ENCODE results near the gene FGF18. TPM values are rescaled to one million over a fixed set of nuclear protein-coding genes. Genes with fewer than 3 reads are reported as not detected.

FGF18 gene
- total RNA-seq, 1 donor from 2014 or later = 0.33 TPM

DNA sequence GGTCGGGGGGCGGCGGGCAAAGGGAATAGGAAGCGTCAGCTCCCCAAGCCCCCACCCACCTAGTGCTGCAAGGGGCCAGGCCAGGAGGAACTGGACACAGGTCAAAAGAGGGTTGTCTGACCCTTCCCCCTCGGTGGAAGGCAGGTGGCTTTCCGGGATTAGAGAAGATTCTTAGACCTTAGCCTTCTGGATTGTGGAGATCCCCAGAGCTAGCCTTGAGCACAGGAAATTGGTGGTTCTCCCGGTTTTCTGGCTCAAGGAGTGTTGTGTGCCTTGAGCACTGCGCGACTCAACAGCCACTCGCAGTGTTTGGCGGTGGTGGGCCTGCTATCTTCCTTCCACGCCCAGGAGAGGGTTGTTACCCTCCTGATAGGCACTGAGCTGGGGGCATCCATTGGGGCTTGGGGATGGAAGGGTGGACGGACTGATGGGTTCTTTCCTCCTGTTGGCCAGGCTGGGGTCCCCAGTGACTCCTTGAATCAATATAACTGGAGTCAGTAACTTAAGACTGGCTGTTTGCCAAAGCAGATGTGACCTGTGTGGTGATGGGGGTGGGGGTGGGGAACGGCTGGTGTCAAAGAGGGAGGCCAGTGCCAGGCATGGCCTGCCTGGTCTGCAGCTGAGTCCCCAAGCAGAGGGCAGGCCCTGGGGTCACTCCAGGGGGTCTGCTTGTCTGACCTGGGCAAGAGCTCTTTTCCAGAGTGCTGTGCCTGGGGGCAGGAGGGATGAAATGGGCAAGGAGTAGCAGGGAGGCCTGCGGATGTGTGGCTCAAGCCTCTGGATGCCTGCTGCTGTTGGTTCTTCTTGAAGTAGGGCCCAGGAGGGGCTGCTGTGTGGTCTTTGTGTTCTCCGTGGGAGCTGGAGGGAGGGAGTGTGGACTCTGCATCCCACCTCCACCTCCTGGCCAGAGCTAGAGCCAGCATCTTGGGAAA lies 2.1 kb downstream of the FGF18 start:
- no peaks in the 10 kb centered on the region for H3K36me3 Mint-ChIP-seq (ENCODE audit: low read depth)
- H3K4me3 Mint-ChIP-seq = no peak overlapping the region
- H3K27ac Mint-ChIP-seq = no peak overlapping the region
- peaks cover 20% of the 10 kb centered on the region for H3K27me3 Mint-ChIP-seq
- intact Hi-C loops (cut with micrococcal nuclease) = no loop called here
- H3K9me3 Mint-ChIP-seq = no peaks in the 10 kb centered on the region
- no peak for DNase-seq
- H3K4me1 Mint-ChIP-seq = peaks cover 13% of the 10 kb centered on the region

DNA sequence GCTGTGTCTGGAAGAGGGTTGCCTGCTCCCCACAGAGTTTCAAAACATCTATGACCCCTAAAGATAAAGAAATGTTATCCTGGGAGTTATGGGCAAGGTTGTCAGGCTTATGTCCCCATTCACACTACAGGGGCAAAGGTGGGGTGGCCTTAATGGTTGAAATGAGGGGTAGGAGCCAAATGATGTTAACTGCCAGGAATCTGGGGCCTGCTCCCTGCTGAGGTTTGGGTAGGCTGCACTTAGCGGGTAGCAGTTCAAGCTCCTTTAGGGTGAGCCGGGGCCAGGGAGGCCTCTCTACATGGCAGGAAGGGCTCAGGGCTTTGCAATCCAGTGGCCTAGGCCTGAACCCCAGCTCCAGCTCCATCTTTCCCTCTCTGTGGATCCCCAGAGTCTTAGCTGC lies 3.0 kb downstream of the FGF18 start:
- Mint-ChIP-seq H3K27ac (no peak overlapping the region), H3K4me3 (no peak overlapping the region), H3K36me3 (ENCODE audit: low read depth) (no peaks in the 10 kb centered on the region), H3K9me3 (no peaks in the 10 kb centered on the region), H3K27me3 (peaks cover 20% of the 10 kb centered on the region), H3K4me1 (peaks cover 11% of the 10 kb centered on the region)
- intact Hi-C loops (cut with micrococcal nuclease) = no loop called here
- no peak for DNase-seq

GRCh38 chr5:171422902-171423663 lies 3.6 kb downstream of the FGF18 start:
- H3K9me3 Mint-ChIP-seq = no peaks in the 10 kb centered on the region
- H3K4me3 Mint-ChIP-seq = no peak overlapping the region
- peaks cover 20% of the 10 kb centered on the region for H3K27me3 Mint-ChIP-seq
- intact Hi-C loops (cut with micrococcal nuclease) = no loop called here
- H3K36me3 Mint-ChIP-seq (ENCODE audit: low read depth) = no peaks in the 10 kb centered on the region
- DNase-seq = no peak
- H3K27ac Mint-ChIP-seq = no peak overlapping the region
- peaks cover 10% of the 10 kb centered on the region for H3K4me1 Mint-ChIP-seq

DNA sequence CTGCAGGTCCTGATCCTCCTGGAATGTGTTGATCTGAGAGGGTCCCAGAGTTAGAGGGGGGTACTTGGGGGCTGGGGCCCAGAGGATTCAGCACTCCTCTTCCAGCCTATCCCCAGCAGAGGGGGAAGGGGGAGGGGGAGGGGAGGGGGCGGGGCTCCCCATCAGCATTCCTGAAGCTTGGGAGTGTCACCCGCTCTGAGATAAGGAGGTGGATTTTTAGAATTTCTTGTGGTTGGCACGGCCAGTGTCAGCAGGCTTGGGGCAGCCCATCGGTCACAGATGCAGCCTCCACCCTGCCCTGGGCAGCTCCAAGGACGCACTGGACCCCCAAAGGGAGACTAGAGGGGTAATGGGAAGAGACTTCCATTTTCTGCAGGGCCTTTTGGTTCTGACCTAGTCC lies 5.3 kb downstream of the FGF18 start:
- H3K27ac Mint-ChIP-seq = no peak overlapping the region
- H3K27me3 Mint-ChIP-seq = peaks cover 17% of the 10 kb centered on the region
- DNase-seq = no peak
- H3K4me1 Mint-ChIP-seq = peaks cover 5% of the 10 kb centered on the region
- H3K36me3 Mint-ChIP-seq (ENCODE audit: low read depth) = no peaks in the 10 kb centered on the region
- intact Hi-C loops (cut with micrococcal nuclease) = no loop called here
- no peak overlapping the region for H3K4me3 Mint-ChIP-seq
- no peaks in the 10 kb centered on the region for H3K9me3 Mint-ChIP-seq

DNA sequence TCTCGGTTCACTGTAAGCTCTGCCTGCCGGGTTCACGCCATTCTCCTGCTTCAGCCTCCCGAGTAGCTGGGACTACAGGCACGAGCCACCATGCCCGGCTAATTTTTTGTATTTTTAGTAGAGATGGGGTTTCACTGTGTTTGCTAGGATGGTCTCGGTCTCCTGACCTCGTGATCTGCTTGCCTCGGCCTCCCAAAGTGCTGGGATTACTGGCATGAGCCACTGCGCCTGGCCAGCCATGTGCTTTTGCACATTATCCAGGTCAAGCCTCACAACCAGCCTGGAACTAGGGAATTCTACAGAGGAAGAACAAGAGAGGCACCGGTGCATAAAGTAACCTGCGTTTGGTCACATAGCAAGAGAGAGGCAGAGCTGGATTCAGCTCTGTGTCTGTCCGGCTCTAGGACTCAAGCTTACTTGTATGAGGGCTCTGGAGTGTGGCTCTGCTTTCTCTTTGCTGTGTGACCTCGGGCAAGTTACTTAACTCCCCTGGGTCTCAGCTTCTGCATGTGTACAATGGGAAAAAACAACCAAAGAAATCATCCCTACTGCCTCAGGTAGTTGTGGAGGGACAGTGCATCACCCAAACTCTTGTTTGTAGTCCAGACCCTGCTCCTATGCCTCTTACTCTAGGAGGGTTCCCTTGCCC lies 6.3 kb downstream of the FGF18 start:
- intact Hi-C loops (cut with micrococcal nuclease) = no loop called here
- DNase-seq = no peak
- Mint-ChIP-seq H3K36me3 (ENCODE audit: low read depth) (no peaks in the 10 kb centered on the region), H3K27me3 (peaks cover 14% of the 10 kb centered on the region), H3K4me1 (peaks cover 3% of the 10 kb centered on the region), H3K9me3 (no peaks in the 10 kb centered on the region), H3K27ac (no peak overlapping the region), H3K4me3 (no peak overlapping the region)

DNA sequence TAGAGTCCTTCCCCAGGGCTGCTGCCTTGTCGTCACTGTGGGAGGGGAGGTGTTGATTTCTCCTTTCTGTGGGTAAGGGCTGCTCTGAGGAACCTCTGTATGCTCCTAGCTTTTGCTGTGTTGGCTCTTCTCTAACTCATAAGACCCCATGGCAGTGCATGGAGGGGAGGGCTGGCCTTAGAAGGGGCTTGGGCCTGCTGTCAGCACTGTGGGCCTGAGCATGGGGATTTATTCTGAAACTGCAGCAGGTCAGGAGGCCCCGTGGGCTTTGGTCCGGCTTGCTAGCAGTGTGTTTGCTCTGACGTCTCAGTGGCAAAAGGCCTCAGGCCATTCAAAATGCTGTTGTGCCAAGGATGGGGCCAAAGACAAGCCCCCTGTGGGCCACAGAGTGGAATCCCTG lies 6.8 kb downstream of the FGF18 start:
- DNase-seq = no peak
- Mint-ChIP-seq H3K9me3 (no peaks in the 10 kb centered on the region), H3K4me1 (no peaks in the 10 kb centered on the region), H3K27me3 (peaks cover 8% of the 10 kb centered on the region), H3K36me3 (ENCODE audit: low read depth) (no peaks in the 10 kb centered on the region), H3K27ac (no peak overlapping the region), H3K4me3 (no peak overlapping the region)
- intact Hi-C loops (cut with micrococcal nuclease) = no loop called here

- no peak for DNase-seq
- H3K27me3 Mint-ChIP-seq = peaks cover 4% of the 10 kb centered on the region
Measured at GRCh38 chr5:171426680-171427079, 7.2 kb downstream of the FGF18 start.

DNA sequence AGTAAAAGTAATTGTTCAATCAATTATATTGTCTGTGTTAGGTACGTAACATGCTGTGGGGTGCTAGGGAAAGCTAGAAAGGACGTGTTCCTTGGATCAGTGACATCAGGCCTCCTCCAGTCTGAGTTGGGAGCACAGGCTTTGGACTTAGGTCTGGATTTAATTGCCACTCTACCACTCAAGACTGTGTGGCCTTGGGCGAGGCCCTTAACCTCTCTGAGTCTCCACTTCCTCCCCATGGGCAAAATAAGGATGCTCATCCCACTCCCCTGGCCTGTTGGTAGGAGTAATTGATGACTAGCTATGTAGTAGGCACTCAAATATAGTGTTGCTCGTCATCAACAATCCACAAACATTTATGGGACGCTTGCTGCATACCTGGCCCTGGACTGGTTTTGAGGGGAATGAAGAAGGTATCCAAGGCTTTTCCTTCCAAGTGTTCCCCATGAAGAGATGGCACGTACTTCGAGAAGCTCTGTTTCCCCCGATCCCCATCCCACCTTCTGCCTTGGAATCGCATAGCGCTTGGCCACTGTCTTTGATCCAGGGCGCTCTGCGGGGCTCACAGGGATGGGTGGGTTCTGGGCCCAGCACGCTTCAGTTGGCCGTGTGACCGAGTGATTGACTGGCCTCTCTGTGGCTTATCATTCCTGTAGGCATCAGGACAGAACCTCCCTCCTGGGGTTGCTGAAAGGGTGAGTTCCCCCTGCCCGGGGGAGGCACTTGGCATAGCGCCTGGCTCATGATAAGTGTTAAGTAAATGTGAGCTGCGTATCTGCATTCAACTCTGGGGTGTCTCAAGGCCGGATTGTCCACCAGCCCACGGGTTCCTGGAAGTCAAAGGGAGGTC lies 8.1 kb downstream of the FGF18 start:
- Mint-ChIP-seq H3K4me1 (no peaks in the 10 kb centered on the region), H3K9me3 (no peaks in the 10 kb centered on the region), H3K36me3 (ENCODE audit: low read depth) (no peaks in the 10 kb centered on the region)

More at GRCh38 chr5:171426680-171427079, 7.2 kb downstream of the FGF18 start:
- Mint-ChIP-seq H3K36me3 (ENCODE audit: low read depth) (no peaks in the 10 kb centered on the region), H3K27ac (no peak overlapping the region), H3K9me3 (no peaks in the 10 kb centered on the region), H3K4me1 (no peaks in the 10 kb centered on the region), H3K4me3 (no peak overlapping the region)
- intact Hi-C loops (cut with micrococcal nuclease) = no loop called here

GRCh38 chr5:171428168-171428696 lies 8.8 kb downstream of the FGF18 start:
- DNase-seq = no peak
- H3K36me3 Mint-ChIP-seq (ENCODE audit: low read depth) = no peaks in the 10 kb centered on the region
- H3K27ac Mint-ChIP-seq = no peak overlapping the region
- H3K9me3 Mint-ChIP-seq = no peaks in the 10 kb centered on the region
- no peaks in the 10 kb centered on the region for H3K4me1 Mint-ChIP-seq
- intact Hi-C loops (cut with micrococcal nuclease) = no loop called here
- no peaks in the 10 kb centered on the region for H3K27me3 Mint-ChIP-seq
- no peak overlapping the region for H3K4me3 Mint-ChIP-seq

More for the DNA sequence above, 8.1 kb downstream of the FGF18 start:
- Mint-ChIP-seq H3K27ac (no peak overlapping the region), H3K4me3 (no peak overlapping the region), H3K27me3 (no peaks in the 10 kb centered on the region)
- DNase-seq = no peak
- intact Hi-C loops (cut with micrococcal nuclease) = no loop called here

- Mint-ChIP-seq H3K27ac (no peak overlapping the region), H3K4me3 (no peak overlapping the region), H3K9me3 (no peaks in the 10 kb centered on the region), H3K27me3 (no peaks in the 10 kb centered on the region), H3K4me1 (no peaks in the 10 kb centered on the region), H3K36me3 (ENCODE audit: low read depth) (no peaks in the 10 kb centered on the region)
- DNase-seq = no peak
- intact Hi-C loops (cut with micrococcal nuclease) = no loop called here
Measured at GRCh38 chr5:171428809-171429542, 9.5 kb downstream of the FGF18 start.

DNA sequence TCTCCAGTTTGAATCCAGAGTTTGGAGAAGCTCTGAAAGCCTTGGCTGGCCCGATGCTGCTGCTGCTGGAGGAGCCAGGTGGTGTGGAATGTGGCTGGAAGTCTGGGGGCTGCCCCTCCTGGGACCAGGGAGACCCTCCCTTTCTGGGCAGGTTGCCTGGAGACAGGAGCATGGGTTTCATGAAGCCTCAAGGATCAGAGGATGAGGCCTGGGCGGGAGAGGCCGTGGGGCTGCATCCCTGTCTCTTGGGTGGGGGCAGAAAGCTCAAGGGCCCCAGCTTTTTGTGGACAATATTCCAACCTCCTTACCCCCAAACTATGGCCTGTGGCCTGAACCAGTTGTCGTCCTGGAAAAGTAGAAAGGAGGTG lies 10.1 kb downstream of the FGF18 start:
- intact Hi-C loops (cut with micrococcal nuclease) = no loop called here

DNA sequence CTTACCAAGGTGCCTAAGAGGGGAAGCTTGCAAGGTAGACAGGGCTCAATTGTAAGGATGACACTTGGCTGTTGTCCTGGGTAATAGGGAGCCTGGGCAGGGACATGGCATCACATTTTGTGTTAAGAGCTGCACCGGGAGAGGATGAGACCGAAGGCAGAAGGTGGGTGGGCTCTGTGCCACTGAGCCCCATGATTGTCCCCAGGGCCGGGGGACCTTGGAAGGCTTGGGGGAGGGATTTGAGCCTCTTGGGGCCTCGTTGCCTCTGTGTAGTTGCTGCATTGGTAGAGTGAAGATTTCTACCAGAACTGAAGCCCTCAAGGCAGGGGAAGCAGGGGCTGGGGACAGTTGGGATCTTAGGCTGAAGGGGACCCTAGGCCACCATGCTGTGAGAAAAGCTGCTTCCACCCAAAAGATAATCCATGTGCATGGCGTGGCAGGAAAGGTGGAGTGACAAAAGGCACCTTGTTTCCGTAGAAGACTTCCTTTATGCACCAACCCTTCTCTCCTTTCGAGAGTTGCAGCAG lies 11.9 kb downstream of the FGF18 start:
- no peaks in the 10 kb centered on the region for H3K9me3 Mint-ChIP-seq
- H3K36me3 Mint-ChIP-seq (ENCODE audit: low read depth) = no peaks in the 10 kb centered on the region
- intact Hi-C loops (cut with micrococcal nuclease) = no loop called here
- H3K4me1 Mint-ChIP-seq = no peaks in the 10 kb centered on the region
- no peak overlapping the region for H3K4me3 Mint-ChIP-seq
- no peak overlapping the region for H3K27ac Mint-ChIP-seq
- no peak for DNase-seq
- no peaks in the 10 kb centered on the region for H3K27me3 Mint-ChIP-seq

More for the DNA sequence above, 10.1 kb downstream of the FGF18 start:
- H3K36me3 Mint-ChIP-seq (ENCODE audit: low read depth) = no peaks in the 10 kb centered on the region
- H3K4me1 Mint-ChIP-seq = no peaks in the 10 kb centered on the region
- no peaks in the 10 kb centered on the region for H3K27me3 Mint-ChIP-seq
- no peak overlapping the region for H3K27ac Mint-ChIP-seq
- DNase-seq = no peak
- H3K4me3 Mint-ChIP-seq = no peak overlapping the region
- H3K9me3 Mint-ChIP-seq = no peaks in the 10 kb centered on the region

Measured in activated CD4-positive, alpha-beta T cell treated with anti-CD3 and anti-CD28 coated beads, Interleukin-2, amount 10 ng/mL, durations not matched to agents 24 days and 14 days (primary cell).